GM21528 (cell line): Measurements from ENCODE around the gene KRT6A.

Experiments used
- ATAC-seq: cut with Tn5 transposase; IDR thresholded peaks from one replicate; pipeline ENCODE4 v1.9.1; 2021; ENCODE audit warnings: mild to moderate bottlenecking, moderate library complexity; ENCODE audit not compliant: unreplicated experiment, low FRiP score

The KRT6A gene

DNA sequence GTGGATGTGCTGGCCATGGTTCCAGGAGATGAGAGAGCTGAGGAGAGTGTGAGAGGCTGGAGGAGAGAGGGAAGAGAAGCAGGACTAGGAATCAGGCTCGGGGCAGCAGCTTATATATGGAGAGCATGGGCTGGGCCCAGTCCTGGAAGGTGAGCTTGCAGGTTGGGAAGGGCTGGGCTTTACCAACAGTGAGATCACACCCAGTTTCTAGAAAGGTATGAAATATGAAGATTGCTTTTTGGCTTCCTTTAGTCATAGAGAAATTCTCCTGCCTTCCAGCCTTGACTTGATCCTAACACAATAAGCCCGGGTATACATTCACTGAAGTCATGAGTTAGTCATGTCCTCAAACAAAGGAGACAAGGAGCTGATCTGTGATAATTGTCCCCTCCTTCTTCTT lies at the start of gene KRT6A:
KRT6A (minus strand) TSS at position 86 of the 400 bp plus-strand sequence; CDS start at position 17, 69 bp downstream.
- ATAC-seq: no peak

- no peak for ATAC-seq
These were observed 49.1 kb upstream of the KRT6A start for GRCh38 chr12:52542157-52542556.

DNA sequence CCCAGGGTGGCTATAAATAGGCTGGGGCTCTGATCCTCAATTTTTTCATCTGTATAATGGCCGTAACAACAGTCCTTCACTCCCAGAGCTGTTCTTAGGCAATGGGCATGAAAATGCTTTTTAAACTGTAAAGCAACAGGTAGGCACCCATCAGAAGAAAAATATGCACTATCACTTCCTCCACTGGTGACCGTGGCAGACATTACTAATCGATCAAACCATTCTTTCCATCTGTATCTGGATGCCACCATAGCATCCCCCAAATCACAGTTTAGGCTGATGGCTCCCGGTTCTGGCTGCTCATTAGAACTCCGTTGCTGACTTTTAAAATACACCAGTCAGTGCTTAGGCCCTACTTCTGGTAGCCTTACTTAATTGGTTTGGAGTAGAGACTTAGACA lies 48.7 kb upstream of the KRT6A start:
- ATAC-seq: no peak

DNA sequence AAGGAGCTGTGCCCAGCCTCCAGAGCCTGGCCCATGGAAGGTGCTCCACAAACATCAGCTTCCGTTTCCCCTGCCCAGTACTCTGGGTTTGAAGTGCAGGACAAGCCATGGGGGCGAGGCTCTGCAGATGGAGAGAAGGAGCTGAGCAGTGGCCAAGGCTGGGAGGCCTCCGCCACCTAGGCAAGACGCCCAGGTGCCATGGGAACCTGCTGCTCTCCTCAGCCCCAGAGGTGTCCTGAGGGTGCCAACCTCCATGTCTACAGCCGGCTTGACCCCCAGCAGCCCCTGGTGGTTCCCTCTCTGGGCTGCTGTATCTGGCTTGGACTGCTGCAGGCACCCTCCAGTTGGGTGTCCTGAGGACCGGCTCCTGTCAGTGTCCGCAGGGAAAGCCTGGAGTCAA lies 47.5 kb upstream of the KRT6A start:
- ATAC-seq: no peak

DNA sequence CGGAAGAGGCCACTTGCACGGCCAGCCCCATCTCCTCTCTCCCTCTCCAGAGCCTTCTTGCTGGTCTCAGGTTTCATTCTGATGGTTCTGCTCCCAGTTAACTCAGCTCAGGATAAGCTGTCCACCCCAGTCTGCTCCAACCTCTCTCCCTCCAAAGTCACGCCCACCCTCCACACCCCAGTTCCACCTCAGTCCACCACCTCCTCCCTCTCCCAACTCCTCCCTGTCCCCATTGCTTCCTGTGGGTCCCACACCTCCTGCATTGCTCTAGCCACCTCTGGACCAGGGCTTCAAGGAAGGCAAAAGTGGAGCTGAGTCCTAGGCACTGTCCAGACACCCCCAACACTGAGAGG lies 46.7 kb upstream of the KRT6A start:
- ATAC-seq: no peak

- no peak for ATAC-seq
These were observed 46.2 kb upstream of the KRT6A start for GRCh38 chr12:52539083-52539820.

GRCh38 chr12:52537101-52537500 lies 44.0 kb upstream of the KRT6A start:
- ATAC-seq: no peak

DNA sequence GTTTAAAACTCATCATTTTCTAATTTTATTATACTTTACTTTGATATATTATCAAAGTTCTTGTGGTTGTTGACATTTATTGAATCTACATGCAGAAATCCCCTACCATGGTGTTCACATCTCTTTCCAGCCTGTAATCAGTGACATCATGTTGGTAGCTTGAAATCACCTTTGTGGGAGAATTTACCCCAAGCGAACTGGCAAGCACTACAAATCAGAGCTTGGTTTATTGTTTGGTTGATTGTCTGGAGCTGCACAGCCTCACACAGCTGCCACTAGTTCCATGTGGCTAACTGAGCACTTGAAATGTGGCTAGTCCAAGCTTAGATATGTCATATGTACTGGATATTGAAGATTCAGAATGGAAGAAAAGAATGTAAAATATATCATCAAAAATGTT lies 42.5 kb upstream of the KRT6A start:
- ATAC-seq: no peak

- no peak for ATAC-seq
These were observed 41.4 kb upstream of the KRT6A start for GRCh38 chr12:52534482-52534881.

- no peak for ATAC-seq
These were observed 40.8 kb upstream of the KRT6A start for GRCh38 chr12:52533686-52534470.

DNA sequence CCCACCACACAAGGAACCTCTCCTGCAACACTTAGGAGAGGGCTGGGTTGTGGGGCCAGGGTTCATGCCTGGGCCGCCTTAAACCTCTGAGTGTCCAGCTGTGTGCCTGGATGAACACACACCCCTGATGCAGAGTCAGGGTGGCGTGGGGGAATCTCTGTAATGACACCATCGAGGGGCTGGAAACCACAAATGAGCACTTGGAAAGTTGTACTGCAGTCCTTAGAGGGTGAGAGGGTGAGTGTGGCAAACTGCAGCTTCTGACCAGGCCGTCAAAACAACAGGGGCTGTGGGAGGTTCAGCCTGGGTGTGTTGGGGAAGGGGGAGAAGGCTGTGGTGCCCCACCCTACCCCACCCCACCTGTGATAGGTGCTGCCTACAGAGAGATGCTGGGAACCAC lies 39.6 kb upstream of the KRT6A start:
- ATAC-seq: no peak

- ATAC-seq: no peak
These were observed 38.7 kb upstream of the KRT6A start for GRCh38 chr12:52531566-52532300.

GRCh38 chr12:52530905-52531304 lies 37.8 kb upstream of the KRT6A start:
- no peak for ATAC-seq

DNA sequence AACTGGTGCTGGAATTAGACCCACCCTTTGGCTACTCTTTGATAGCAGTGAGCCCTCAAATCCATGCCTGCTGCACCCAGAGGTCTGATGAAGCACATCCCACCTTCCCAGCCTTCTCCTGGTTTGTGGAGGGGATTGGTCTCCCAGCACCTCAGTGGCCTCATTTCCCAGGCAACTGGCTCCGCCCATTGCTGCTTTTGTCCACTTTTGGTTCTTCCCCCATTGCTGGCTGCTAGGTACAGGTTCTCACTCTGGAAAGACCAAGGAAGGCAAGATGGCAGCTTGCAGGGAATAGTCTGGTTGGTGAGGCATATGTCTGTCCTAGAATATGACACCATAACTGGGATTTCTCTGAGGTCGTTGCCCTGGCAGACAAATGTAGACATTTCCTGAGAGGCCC lies 37.3 kb upstream of the KRT6A start:
- no peak for ATAC-seq

DNA sequence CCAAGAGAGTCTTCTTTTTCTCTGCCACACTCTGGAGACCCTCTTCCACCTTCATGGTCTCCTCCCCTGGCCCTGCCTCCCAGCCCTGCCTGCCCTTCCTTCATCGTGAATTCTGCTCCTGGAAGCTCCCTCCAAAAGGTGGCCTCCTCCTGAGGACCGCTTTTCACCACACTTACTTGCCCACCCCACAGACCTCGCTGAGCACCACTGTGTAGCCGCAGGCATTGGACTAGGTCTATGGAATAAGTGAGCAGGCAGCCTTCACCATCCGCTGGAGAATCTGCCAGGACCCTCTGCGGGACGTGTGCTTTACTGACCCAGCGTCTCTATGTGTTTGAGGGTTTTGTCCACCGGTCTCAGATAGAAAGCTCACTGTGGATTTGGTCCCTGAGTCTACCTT lies 36.8 kb upstream of the KRT6A start:
- no peak for ATAC-seq

DNA sequence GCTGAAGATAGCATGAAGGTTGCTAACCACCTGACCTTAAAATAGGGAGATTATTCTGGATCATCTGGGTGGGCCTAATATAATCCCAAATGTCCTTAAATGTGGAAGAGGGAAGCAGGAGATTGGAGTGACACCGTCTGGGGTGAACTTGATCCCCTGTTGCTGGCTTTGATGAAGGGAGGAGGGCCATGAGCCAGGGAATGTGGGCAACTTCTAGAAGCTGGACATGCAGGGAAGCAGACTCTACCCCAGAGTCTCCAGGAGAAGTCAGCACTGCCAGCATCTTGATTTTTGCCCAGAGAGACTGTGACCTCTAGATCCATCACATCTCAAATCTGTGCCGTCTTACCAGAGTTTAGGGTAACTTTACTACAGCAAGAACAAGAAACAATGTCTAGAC lies 36.4 kb upstream of the KRT6A start:
- no peak for ATAC-seq

GRCh38 chr12:52528641-52529143 lies 35.6 kb upstream of the KRT6A start:
- ATAC-seq: no peak

DNA sequence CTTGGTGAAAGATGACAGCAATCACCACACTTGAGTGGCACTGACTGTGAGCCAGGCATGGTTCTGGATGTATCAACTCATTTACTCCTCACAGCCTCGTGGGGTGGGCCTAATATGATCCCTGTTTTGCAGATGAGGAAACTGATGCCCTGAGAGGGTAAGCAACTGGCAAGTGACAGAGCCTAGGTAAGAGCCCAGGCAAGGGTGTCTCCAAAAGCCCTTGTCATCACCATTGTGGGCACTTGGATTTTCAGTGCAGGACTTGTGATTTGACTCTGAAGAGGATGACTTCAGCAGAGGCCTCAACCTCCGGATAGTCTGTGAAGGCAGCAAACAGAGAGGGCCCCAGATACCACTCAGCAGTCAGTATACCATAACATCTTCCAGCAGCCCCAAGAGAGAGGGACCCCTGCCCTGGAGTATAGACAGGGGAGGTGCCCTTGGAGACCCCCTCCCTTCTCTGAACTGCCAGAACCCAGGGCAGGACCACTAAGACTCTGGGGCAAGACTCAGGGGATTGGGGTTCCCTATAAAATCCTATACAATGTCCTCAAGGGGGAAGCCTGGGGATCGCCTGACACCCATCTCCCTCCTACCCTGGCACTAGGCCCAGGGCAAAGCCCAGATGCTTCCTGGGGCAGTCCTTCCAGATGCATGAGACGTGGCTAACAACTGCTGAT lies 34.2 kb upstream of the KRT6A start:
- no peak for ATAC-seq

DNA sequence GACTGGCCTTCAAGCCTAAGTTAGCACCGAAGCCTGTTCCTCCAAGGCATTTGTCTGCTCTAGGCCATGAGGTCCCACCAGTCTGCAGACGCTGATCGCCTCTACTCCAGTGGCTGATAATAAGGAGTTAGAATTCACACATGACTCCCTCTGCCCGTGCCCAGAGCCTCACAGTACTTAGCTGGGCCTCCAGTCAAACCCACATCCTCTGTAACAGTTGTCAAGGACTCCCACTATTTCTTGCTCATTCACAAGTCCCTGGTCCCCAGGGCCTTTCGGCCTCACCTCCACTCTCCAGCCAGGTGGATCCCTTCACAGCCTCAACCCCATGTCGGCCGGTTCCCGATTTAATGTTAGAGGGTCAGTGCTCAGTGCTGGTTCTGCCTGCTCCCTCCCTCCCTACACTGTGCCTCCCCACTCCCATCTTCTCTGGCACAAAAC lies 33.5 kb upstream of the KRT6A start:
- no peak for ATAC-seq

DNA sequence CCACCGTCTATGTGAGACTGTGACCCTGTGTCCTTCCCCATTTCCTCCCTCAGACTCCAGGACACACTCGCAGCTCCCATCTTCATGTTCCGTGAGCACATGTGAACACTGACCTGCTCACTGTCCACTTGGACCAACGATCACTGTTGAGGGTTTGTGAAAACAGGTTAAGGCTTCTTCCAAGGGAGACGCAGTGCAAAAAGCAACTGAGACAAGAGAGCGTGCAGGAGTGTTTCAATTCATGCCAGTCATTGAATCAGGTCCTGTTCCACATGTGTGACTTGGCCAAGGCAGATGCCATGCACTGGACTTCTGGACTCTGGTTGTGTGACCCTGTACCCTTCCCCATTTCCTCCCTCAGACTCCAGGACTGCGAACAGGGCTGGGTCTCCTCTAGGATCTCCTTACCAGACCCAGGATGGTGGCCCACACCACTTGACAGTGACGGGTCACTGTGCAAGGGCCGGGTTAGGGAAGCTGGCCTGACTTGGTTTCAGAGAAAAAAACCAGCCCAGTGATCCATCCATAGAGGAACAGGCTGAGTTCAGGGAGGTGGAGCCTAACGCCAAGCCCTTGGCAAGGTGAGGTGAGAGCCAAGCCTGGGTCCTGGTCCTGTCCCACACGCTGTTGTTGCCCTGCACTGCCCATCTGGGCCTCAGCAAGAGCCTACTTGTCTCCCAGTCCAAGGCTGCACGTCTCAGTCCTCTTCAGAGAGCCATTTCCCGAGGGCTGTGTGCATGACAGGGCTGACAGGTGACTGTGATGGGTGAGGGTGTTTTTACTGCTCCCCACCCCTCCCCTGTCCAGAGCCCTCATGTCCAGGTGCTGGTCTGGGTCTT lies 32.8 kb upstream of the KRT6A start:
- no peak for ATAC-seq
